Measurements from ENCODE around the gene SEC24B.
A peak's percentile ranks its signal among the peaks of the same experiment; 100 is the strongest.
"Not testable (repeated sequence)": the region's sequence is repeated elsewhere in the genome, so short reads cannot be mapped to it uniquely, and the experiment has no call there.

The SEC24B gene

DNA sequence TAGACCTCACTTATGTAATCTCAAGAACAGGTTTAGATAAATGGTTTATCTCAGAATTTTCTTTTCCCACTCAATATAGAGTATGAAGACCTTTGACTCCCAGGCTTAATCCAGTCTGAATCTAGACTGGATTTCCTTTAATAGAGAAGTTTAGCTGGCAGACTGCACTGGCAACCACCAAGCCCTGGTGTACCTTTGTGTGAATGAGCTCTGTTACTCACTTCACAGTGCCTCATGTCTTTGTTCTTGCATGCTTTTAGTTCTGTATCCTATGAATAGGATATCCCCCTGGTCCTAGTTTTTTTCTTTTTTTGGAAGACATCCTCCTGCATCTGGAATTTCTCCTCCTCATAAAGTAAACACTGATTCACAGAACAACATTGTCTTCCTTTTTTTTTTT lies 73.3 kb downstream of the SEC24B start:
- no peak for DNase-seq (ENCODE audit: low read depth)

DNA sequence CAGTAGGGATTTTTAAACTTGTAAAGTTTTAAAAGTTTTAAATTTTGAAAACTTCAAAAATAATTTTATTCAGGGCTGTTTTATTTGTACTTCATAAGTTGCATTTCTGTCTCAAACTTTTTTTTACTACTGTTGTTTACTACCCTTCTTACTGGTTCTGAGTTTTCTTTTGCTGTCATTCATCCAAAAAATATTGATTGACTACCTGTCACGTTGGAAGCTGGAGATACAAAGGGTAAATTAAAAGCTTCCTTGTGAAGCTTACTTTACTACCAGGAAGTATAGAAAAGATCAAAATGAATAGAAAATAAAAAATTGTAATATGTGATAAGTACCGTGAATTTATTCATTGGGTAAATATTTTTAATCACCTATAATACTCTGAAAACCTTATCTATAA lies 77.1 kb downstream of the SEC24B start:
- no peak for DNase-seq (ENCODE audit: low read depth)

DNA sequence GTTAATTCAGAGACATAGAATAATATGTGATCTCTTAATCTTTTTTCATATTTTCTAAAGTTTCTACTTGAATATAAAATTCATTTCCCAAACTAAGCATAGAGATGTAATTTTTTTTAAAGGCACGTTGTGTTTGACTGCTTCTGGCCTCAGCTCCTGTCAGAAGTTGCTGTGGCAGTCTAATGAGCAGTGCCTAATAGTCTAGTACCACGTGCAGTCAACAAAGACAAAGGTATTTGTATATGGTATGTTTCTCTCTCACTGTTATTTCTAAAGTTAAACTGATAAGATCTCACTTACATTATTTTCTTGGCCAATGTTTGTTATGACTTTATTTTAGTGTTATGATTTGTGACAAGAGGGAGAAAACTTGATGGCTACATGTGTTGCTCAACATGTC lies 77.8 kb downstream of the SEC24B start:
- no peak for DNase-seq (ENCODE audit: low read depth)

DNA sequence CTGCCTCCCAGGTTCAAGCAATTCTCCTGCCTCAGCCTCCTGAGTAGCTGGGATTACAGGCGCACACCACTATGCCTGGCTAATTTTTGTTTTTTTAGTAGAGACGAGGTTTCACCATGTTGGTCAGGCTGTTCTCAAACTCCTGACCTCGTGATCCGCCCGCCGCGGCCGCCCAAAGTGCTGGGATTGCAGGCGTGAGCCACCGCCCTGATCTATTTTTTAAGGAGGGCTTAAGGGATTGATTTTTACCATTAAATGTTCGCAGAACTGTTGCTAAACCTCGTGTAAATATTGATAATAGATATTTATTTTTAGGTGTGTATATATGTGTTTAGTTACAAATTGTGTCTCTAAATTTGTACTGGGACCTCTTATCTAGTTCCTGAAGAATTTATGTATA lies 79.8 kb downstream of the SEC24B start:
- DNase-seq (ENCODE audit: low read depth) = not testable (repeated sequence)

DNA sequence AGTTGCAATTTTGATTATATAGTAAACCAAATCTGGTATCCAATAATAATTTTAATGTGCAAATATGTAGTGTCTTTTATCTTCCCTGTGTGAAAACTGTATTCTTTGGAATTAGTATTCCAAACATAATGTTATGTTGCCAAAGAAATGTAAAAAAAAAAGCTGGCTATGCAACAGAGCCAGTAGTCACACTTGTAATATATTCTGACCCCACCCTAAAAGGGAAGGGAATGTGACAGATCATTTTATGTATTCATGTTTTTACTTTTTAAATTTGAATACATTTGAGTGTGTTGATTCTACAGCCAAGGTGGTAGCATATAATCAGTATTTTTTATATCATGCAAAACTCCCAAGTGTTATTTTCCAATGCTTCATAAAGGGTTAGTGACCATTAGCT lies 98.6 kb downstream of the SEC24B start:
- DNase-seq (ENCODE audit: low read depth) = no peak

DNA sequence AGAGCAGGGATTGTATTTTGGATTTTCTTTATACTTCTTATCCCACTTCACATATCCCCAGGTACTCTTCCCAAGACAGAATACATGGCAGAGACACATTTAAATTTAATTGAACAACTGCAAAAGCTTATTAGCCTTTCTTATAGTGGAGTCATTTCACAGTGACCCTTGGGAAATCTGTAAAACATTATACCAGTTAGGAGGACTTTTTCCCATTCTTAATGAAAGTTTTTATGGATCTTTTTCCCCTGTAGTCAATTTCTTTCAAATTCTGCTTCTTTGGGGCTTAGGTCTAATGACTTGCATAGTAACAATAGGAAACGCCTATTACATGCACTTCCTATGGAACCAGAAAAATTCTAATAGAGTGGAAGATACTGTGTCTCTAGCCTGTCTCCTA lies 111.8 kb downstream of the SEC24B start:
- DNase-seq (ENCODE audit: low read depth) = no peak

DNA sequence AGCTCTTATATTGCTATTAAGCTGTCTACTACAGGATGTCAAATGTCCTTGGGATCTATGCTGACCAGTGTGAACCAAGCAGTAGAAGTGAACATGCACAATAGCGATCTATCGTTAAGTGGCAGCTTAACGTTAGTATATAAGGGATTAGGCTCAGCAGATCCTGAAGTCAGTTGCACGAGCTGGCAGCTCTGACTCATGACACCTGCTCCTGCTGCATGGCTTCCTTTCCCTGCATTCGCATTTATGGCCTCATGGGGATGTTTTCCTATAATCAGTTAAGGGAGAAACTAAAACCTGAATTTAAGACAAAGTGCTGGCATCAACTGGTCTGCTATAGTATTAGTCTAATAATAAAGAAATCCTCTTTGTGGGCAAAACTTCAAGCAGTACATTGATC lies 113.8 kb downstream of the SEC24B start:
- no peak for DNase-seq (ENCODE audit: low read depth)

DNA sequence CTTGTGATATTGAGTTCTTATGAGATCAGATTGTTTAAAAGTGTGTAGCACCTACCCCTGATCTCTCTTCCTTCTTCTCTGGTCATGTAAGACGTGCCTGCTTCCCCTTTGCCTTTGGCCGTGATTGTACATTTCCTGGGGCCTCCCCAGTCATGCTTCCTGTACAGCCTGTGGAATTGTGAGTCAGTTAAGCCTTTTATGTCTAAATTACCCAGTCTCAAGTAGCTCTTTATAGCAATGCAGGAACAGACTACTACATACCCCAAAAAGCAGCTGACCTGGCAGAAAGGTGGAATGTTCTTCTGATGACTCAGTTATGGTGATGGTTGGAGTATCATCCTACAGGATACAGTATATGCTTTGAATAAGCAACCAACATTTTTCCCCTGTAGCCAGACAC lies 115.0 kb downstream of the SEC24B start:
- no peak for DNase-seq (ENCODE audit: low read depth)

DNA sequence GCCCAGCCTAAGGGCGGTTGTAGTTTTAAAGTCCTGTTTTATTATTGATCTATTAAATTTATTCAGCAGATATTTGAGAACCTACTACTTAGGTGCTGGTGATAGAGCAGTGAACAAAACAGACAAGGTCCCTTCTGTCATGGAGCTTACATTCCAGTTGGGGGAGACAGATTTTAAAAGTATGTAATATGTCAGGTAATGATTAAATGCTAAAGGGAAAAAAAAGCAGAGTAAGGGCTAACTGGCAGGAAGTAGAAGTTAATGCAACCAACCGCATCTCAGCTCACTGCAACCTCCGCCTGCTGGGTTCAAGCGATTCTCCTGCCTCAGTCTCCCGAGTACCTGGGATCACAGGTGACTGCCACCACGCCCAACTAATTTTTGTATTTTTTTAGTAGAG lies 118.6 kb downstream of the SEC24B start:
- DNase-seq (ENCODE audit: low read depth) = no peak

DNA sequence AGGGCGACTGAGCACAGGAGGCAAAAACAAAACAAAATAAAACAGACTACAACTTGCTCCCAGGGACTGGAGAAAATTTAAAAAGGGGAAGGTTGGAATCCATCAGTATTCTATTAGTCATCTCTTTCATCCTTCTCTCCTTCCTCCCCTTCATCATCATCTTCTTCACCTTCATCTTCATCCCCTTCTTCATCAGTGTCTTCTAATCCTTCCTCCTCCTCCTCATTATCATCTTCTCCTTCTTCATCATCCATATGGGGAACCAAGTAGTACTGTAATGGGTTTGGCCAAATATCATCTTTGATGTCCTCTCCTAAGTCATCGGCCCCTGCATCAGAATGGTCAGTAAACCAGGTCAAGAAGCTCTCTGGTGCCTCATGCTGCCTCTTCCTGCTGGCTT lies 119.5 kb downstream of the SEC24B start:
- DNase-seq (ENCODE audit: low read depth) = no peak

DNA sequence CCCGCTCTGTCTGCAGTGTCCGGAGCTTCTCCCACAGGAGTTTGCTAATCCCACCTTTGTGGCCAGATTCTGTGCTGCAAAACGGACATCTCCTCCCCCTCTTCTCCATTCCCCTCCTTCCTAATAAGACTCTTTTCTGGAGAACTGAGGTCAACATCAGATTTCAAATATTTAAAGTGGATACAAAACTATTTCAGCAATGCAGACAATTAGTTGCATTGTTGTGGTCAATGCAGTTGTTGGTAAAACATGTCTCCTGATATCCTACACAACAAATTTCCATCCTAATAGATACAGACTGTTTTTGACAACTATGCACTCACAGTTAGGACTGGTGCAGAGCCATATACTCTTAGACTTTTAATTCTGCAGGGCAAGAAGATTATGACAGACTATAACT lies 121.4 kb downstream of the SEC24B start:
- DNase-seq (ENCODE audit: low read depth) = no peak

DNA sequence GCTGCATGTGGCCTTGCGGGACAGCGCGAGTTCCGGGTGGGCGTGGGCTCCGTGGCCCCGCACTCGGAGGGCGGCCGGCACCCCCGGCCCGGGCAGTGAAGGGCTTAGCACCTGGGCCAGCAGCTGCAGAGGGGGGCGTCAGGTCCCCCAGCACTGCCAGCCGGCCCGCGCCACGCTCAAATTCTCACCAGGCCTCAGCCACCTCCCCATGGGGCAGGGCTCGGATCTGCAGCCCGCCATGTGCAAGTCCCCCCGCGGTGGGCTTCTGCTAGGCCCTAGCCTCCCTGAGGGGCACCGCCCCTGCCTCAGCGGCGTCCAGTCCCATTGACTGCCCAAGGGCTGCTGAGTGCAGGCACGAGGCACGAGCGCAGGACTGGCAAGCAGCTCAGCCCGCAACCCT lies 123.8 kb downstream of the SEC24B start:
- DNase-seq (ENCODE audit: low read depth) = no peak

DNA sequence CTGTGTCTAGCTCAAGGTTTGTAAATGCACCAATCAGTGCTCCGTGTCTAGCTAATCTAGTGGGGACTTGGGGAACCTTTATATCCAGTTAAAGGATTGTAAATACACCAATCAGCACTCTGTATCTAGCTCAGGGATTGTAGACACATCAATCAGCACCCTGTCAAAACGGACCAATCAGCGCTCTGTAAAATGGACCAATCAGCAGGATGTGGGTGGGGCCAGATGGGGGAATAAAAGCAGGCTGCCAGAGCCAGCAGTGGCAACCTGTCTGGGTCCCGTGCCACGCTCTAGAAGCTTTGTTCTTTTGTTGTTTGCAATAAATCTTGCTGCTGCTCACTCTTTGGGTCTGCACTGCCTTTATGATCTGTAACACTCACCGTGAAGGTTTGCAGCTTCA lies 124.5 kb downstream of the SEC24B start:
- not testable (repeated sequence) for DNase-seq (ENCODE audit: low read depth)

DNA sequence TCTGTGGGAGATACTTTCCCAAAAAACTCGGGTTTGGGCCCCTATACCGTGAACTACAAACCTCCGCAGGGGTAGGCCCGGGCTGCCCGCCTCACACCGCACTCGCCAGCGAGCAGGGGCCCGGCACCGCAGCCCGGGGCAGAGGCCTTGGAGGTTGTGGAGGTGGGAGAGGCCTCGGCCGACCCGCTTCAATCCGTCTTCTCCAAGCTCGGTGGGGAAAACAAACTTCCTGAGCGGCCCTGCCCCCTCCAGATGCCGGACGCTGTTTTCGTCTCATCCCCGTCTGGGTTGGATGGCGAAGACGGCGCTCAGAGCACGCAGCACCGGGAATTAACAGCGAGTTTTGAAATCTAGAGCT lies 126.0 kb downstream of the SEC24B start:
- peak; percentile 27 for DNase-seq (ENCODE audit: low read depth)

DNA sequence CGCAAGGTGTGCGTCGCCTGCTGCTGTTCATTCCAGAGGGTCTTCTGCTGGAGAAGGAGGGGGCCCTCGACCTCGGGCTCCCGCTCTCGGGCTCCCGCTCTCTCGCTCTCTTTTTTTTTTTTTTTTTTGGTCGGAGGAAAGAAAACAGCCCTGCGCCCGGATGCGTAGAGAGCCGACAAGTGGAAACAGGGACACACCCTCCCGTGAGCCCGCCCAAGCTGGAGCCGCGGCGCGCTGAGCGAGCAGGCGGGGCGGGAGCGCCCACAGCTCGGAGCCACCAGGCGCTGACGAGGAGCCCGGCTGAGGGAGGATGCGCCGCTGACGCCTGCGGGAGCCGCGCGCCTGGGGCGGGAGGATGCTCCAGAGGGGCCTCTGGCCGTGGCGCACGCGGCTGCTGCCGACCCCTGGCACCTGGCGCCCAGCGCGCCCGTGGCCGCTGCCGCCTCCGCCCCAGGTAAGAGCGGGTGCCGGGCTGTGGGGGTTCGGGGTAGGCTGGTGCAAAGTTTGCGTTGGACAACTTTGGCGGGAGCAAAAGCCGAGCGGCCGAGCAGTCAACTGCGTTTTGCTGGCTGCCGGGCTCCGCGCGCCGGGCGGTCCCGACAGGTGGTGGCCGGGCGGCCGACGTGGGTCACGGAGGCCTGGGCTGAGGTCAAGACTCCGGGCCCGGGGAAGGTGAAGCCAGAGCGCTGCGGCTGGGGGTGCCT lies 126.5 kb downstream of the SEC24B start, which contains the start of gene MCUB:
Gene MCUB, plus strand, starts transcription at position 264 of the 704 bp plus-strand sequence. Its CDS starts 92 bp downstream, at position 356.
- DNase-seq (ENCODE audit: low read depth) = peak; percentile 89

DNA sequence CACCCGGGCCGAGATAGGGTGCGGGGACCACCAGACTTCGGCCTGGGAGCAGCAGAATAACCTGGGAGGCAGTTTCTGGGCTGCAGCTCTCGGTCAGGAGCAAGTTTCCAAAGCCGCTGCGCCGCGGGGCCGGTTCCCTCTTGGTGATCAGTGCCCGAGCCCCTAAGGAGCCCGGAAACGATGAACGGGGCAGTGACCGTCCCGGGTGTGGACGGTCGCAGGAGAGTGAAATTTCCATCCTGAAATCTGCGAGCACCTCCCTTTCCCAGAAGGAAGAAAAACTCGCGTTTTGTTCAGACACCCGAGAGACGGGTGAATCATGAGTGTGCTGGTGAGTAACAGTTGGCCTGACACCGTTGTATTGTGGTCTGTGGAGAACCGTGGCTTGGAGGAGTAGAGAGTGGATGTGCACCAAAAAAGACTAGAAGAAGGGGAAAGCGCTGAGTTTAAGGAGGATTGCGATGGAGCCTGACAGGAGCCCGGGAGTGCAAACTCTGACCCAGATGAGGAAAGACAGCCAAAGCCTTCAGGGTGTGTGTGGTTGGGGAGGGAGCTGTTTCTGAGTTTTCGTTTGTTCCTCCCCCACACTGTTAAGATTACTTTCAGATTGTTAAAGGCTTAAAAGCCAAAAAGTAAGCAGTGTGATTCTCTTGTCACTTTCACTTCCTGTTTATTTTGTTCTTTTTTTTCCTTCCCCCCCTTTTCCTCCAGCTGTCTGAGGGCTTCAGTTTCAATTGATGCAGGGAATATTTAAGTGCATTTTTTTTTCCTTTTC lies 127.3 kb downstream of the SEC24B start:
- peak; percentile 24 for DNase-seq (ENCODE audit: low read depth)

DNA sequence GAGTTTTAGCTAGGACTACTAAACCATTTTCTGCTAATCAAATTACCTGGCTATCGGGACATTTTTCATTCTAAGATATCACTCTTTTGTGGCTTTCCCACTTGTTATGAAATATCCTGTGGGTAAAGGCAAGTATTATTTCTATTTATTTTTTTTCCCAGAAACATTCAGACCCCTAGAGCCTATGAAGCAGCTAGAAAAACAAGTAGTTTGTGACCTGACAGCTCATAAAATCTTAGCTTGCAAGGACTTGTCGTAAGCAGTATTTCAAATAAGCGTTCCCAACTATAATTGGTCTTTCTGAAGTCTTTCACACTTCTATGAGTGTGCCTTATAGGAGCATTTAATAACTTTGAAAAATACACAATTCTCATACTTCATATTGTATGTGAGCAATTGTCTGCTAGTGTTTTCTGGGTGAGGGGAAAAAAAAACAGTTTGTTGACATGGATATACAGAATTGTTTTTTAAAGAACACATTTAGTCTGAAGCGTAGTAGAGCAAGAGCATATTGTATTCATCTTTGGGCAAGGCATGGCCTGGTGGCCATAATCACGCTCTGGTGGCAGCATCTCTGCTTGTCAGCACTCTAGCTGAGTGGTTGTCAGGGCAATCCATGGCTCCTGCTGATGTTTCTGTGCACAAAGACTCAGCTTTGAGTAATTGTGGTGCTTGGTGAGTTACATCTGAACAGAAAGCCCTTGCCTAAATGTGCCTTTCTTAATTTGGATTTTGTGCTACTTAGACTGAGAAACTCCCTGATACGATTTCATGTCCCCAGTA lies 129.0 kb downstream of the SEC24B start:
- DNase-seq (ENCODE audit: low read depth) = no peak

DNA sequence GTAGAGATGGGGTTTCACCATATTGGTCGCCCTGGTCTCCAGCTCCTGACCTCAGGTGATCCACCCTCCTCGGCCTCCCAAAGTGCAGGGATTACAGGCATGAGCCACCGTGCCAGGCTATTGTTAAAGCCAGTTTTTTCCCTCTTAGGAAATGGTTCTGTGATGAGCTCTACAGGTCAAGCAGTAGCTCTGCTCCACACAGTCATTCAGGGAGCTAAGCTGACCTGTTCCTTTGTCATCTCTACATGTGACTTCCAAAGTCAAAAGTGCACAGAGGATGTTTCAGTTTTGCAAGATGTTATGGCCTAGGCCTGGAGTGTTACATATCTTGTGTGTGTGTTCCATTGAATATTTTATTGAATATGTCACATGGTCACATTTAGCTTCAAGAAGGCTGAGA lies 137.9 kb downstream of the SEC24B start:
- no peak for DNase-seq (ENCODE audit: low read depth)

DNA sequence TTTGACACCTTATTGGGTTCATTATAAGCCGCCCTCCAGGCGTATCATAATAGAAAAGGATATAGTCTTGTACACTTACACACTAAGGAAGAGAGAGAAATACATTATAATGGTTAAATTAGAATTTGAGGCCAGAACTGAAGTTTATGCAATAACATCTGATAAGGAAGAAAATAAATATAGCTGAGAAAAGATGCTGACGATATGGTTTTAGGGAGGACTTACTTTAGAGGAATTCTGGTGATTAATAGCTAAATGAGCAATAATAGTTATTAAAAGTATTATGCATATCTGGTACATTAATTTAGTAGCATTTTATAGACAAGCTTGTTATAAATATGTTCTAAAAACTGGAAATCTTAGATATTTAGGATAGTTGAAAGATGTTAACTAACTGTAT lies 138.5 kb downstream of the SEC24B start:
- no peak for DNase-seq (ENCODE audit: low read depth)

DNA sequence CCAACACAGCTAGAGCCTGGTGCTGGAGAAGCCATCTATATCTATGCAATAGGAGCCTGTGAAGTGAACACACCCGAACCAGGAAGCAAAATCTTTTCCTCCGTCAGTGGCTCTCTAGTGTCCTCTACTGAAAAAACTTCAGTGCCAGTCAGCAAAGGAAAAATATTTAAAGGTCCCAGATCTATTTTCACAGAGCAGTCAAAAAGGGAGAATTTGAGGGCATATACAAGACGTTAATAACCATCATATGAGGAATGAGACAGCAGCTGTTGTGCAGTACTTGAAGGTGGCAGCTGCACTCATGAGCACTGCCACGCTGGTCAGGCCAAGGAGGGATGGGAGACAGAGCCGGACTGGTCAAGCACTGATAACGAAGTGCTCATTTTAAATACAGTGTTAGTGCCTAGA lies 140.8 kb downstream of the SEC24B start:
- DNase-seq (ENCODE audit: low read depth) = no peak

DNA sequence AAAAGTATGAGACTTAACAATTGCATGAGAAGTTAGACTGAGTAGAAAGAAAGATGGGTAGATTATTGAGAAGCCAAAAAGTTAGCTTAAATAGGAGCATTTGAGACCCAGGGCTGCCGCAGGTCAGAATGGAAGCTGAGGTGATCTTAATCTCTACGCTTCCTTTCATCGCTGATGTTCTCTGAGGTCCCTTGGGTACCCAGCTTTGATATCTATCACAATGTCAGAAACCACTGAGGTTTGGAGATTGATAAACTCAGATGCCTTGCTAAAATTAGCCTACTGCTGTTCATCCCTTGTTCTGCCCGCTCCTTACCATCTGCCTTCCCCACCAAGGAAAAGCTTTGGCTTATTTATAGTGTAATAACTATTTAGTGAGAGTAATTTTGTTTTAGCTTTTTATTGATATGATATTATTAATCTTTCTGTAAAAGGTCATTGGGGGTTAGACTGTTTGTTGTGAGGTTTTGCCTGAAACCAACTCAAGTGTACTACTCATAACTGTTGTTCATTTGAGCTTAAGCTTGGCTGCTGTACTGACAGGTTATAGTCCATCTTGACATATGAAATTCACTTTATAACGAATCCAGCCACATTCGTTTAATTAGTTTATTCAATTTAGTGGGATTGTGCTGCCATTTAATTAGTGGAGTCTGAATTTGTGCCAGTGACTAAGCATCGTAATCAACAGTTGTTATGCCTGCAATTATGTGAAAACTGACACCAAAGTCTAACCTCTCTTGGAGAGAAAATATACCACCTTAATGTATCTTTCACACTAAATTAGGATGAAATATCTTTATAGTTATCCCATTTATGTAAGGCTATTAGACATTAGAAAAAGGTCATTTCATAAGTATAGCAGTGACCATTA lies 141.6 kb downstream of the SEC24B start:
- DNase-seq (ENCODE audit: low read depth) = no peak

DNA sequence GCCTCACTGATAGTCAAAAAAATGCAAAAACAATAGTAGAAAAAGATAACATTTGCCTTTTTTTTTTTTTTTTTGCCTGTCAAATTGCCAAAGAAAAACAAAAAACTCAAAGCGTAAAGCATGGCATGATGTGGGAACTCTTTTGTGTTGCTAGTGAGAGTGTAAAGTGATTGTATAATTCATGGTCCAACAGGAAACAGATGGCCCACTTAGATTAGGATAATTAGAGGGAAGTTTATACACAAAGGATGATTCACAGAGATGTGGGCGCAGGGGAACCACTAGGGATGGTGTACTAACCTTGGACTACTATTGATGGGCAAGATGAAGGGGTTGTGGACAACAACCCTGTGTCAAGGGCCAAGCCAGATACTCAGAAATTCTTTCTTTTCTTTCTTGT lies 142.8 kb downstream of the SEC24B start:
- DNase-seq (ENCODE audit: low read depth) = no peak
